H9 (cell line): Measurements from ENCODE around the gene ARHGAP22. TPM values are rescaled to one million over a fixed set of nuclear protein-coding genes. Genes with fewer than 3 reads are reported as not detected.

ENCODE experiments used
- DNase-seq: peaks from one replicate; pipeline ENCODE4 v3.0.0-alpha.2; 2017
- H2AFZ ChIP-seq: one replicate; pipeline ENCODE4 v1.6.1; 2013; ENCODE audit warnings: mild to moderate bottlenecking, low read length, control low read depth, moderate library complexity
- H2AK5ac ChIP-seq: 2 replicates; pipeline ENCODE4 v1.6.1; 2013; ENCODE audit warnings: low read length, control low read depth, mixed read lengths; ENCODE audit not compliant: insufficient read length
- H2BK120ac ChIP-seq: one replicate; pipeline ENCODE4 v1.6.1; 2013; ENCODE audit warnings: low read depth, mild to moderate bottlenecking, low read length, control low read depth, inconsistent platforms; ENCODE audit not compliant: poor library complexity, severe bottlenecking
- H2BK12ac ChIP-seq: 2 replicates; pipeline ENCODE4 v1.6.1; 2013; ENCODE audit warnings: low read length, control low read depth, mixed read lengths, low read depth; ENCODE audit not compliant: insufficient read length
- H2BK15ac ChIP-seq: 2 replicates; pipeline ENCODE4 v1.6.1; 2013; ENCODE audit warnings: low read depth, low read length, control low read depth
- H2BK20ac ChIP-seq: one replicate; pipeline ENCODE4 v1.6.1; 2013; ENCODE audit warnings: low read depth, mild to moderate bottlenecking, low read length, control low read depth, inconsistent platforms; ENCODE audit not compliant: poor library complexity, severe bottlenecking
- H2BK5ac ChIP-seq: 2 replicates; pipeline ENCODE4 v1.6.1; 2013; ENCODE audit warnings: low read length, control low read depth, mixed read lengths; ENCODE audit not compliant: insufficient read length
- H3K14ac ChIP-seq: 2 replicates; pipeline ENCODE4 v1.6.1; 2013; ENCODE audit warnings: low read length, control low read depth; ENCODE audit not compliant: insufficient read depth
- H3K18ac ChIP-seq: 2 replicates; pipeline ENCODE4 v1.6.1; 2013; ENCODE audit warnings: low read depth, mild to moderate bottlenecking, mixed read lengths, low read length, control low read depth; ENCODE audit not compliant: insufficient read length
- H3K23ac ChIP-seq: 2 replicates; pipeline ENCODE4 v1.6.1; 2013; ENCODE audit warnings: low read length, control low read depth, mixed read lengths, low read depth; ENCODE audit not compliant: insufficient read length
- H3K23me2 ChIP-seq: 2 replicates; pipeline ENCODE4 v1.6.1; 2013; ENCODE audit warnings: low read depth, mild to moderate bottlenecking, mixed read lengths, low read length, control low read depth; ENCODE audit not compliant: insufficient read length, poor library complexity, severe bottlenecking
- H3K27ac ChIP-seq: 2 replicates; pipeline ENCODE4 v1.5.1; 2013; ENCODE audit warnings: low read length, control low read depth, mixed read lengths, low read depth; ENCODE audit not compliant: insufficient read length
- H3K27me3 ChIP-seq: 2 replicates; pipeline ENCODE4 v1.6.1; 2013; ENCODE audit warnings: low read length, control low read depth, inconsistent platforms; ENCODE audit not compliant: insufficient read depth
- H3K4ac ChIP-seq: 2 replicates; pipeline ENCODE4 v1.6.1; 2013; ENCODE audit warnings: low read depth, mild to moderate bottlenecking, control low read depth, inconsistent platforms, low read length, moderate library complexity
- H3K4me1 ChIP-seq: 2 replicates; pipeline ENCODE4 v1.6.1; 2013; ENCODE audit warnings: low read length, control low read depth, inconsistent platforms; ENCODE audit not compliant: insufficient read depth
- H3K4me2 ChIP-seq: 2 replicates; pipeline ENCODE4 v1.6.1; 2013; ENCODE audit warnings: low read length, control low read depth, mixed read lengths; ENCODE audit not compliant: insufficient read length, insufficient read depth
- H3K56ac ChIP-seq: 2 replicates; pipeline ENCODE4 v1.6.1; 2013; ENCODE audit warnings: low read depth, mild to moderate bottlenecking, mixed read lengths, low read length, control low read depth; ENCODE audit not compliant: insufficient read length
- H3K79me1 ChIP-seq: 2 replicates; pipeline ENCODE4 v1.6.1; 2013; ENCODE audit warnings: low read depth, mild to moderate bottlenecking, moderate library complexity, low read length, control low read depth, inconsistent platforms; ENCODE audit not compliant: insufficient read depth, poor library complexity, severe bottlenecking
- H3K79me2 ChIP-seq: 2 replicates; pipeline ENCODE4 v1.6.1; 2013; ENCODE audit warnings: low read length, control low read depth, inconsistent platforms; ENCODE audit not compliant: insufficient read depth
- H3K9ac ChIP-seq: 2 replicates; pipeline ENCODE4 v1.6.1; 2013; ENCODE audit warnings: low read length, control low read depth, mixed read lengths; ENCODE audit not compliant: insufficient read length; ENCODE audit errors: extremely low read depth
- H3K9me3 ChIP-seq: one replicate; pipeline ENCODE4 v1.6.1; 2013; ENCODE audit warnings: low read depth, low read length, inconsistent platforms; ENCODE audit not compliant: control insufficient read depth
- H3T11ph ChIP-seq: one replicate; pipeline ENCODE4 v1.6.1; 2013; ENCODE audit warnings: mild to moderate bottlenecking, low read length, control low read depth, inconsistent platforms
- H4K20me1 ChIP-seq: one replicate; pipeline ENCODE4 v1.6.1; 2013; ENCODE audit not compliant: control insufficient read depth, insufficient read length, insufficient read depth
- H4K5ac ChIP-seq: 2 replicates; pipeline ENCODE4 v1.6.1; 2013; ENCODE audit warnings: low read depth, mild to moderate bottlenecking, mixed read lengths, low read length, control low read depth; ENCODE audit not compliant: insufficient read length
- H4K8ac ChIP-seq: replicated peaks from 2 replicates; pipeline ENCODE4 v1.6.1; 2013; ENCODE audit warnings: low read length, control low read depth, mixed read lengths, low read depth; ENCODE audit not compliant: insufficient read length
- H4K91ac ChIP-seq: 2 replicates; pipeline ENCODE4 v1.6.1; 2013; ENCODE audit warnings: low read depth, mild to moderate bottlenecking, moderate library complexity, mixed read lengths, low read length, control low read depth; ENCODE audit not compliant: insufficient read length
- H3K27ac Mint-ChIP-seq, 3 experiments: 2 replicates in 2 of 3; 3 replicates in 1 of 3; pipeline ENCODE4 v1.8.0; 2020 to 2021; ENCODE audit warnings: mixed read lengths in 3 of 3, mild to moderate bottlenecking in 1 of 3, moderate library complexity in 1 of 3
- H3K27me3 Mint-ChIP-seq: 2 replicates; pipeline ENCODE4 v1.8.0; 2021; ENCODE audit warnings: low read depth, mild to moderate bottlenecking, moderate library complexity, mixed read lengths
- H3K36me3 Mint-ChIP-seq, 3 experiments: 2 replicates in 2 of 3; 3 replicates in 1 of 3; pipeline ENCODE4 v1.8.0; 2020 to 2021; ENCODE audit warnings: low read depth in 3 of 3, mixed read lengths in 3 of 3; ENCODE audit not compliant: insufficient read depth in 1 of 3
- H3K4me1 Mint-ChIP-seq, 2 experiments: 2 replicates each; pipeline ENCODE4 v1.8.0; 2020; ENCODE audit warnings: mixed read lengths in 2 of 2
- H3K4me3 Mint-ChIP-seq, 2 experiments: 2 replicates in 1 of 2; 3 replicates in 1 of 2; pipeline ENCODE4 v1.8.0; 2020 to 2021; ENCODE audit warnings: mild to moderate bottlenecking in 2 of 2, mixed read lengths in 2 of 2, moderate library complexity in 1 of 2
- H3K9me3 Mint-ChIP-seq, 2 experiments: 2 replicates in 1 of 2; 3 replicates in 1 of 2; pipeline ENCODE4 v1.8.0; 2020; ENCODE audit warnings: mild to moderate bottlenecking in 2 of 2, mixed read lengths in 2 of 2, moderate library complexity in 1 of 2
- WGBS: extraction: QIAGEN DNeasy Blood & Tissue Kit; methylation state at CpG from one replicate; pipeline ENCODE4 v1.1.7; 2013; ENCODE audit warnings: missing lambda C conversion rate, low lambda C conversion rate, mixed read lengths; ENCODE audit not compliant: insufficient read length; ENCODE audit errors: extremely low coverage; 5-methylcytosine and 5-hydroxymethylcytosine counted together
- total RNA-seq: library from RNA; stranded (reverse); gene quantifications from 2 replicates; pipeline ENCODE4 v1.2.1, GENCODE V29; 2021
- TF ChIP-seq, protein P1 (sequence below): fragments of 200-600 bp; sonication (generic); conservative IDR thresholded peaks from 3 replicates; pipeline ENCODE4 v1.8.0; 2021; ENCODE audit warnings: antibody characterized with exemption, mild to moderate bottlenecking

ARHGAP22 gene
- total RNA-seq, 1 experiment from 2014 or later: 7.4 TPM

DNA sequence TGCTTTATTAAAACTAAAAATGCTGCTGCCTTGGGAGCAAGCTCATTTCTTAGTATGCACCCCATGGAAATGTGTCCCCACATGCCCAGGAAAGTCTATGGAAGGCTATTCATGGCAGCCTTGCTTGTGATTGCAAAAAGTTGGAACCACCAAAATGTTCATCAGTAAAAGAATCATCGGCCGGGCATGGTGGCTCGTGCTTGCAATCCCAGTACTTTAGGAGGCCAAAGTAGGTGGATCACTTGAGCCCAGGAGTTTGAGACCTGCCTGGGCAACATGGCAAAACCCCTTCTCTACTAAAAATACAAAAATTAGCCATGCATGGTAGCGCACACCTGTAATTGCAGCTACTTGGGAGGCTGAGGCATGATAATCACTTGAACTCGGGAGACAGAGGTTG, 79.8 kb downstream of the ARHGAP22 start:
- Histone ChIP-seq H4K91ac (no peak overlapping the region), H3K27me3 (no peaks in the 10 kb centered on the region), H2BK15ac (no peak overlapping the region), H2BK120ac (no peak overlapping the region), H4K20me1 (no peaks in the 10 kb centered on the region), H3K23ac (no peak overlapping the region), H4K5ac (no peak overlapping the region), H2AFZ (no peak overlapping the region), H3T11ph (no peak overlapping the region), H3K4me1 (no peaks in the 10 kb centered on the region), H3K9me3 (no peaks in the 10 kb centered on the region), H3K27ac (no peak overlapping the region), H2BK20ac (no peak overlapping the region), H2BK12ac (no peak overlapping the region), H3K4ac (no peak overlapping the region), H2BK5ac (no peak overlapping the region), H3K14ac (no peak overlapping the region), H3K9ac (no peak overlapping the region), H3K56ac (no peak overlapping the region), H3K23me2 (peaks cover 6% of the 10 kb centered on the region), H2AK5ac (no peak overlapping the region), H3K79me1 (no peaks in the 10 kb centered on the region), H3K4me2 (no peak overlapping the region), H3K18ac (no peak overlapping the region), H3K79me2 (peaks cover 4% of the 10 kb centered on the region; the same call in 1 of the 2 replicates), H4K8ac (no peak overlapping the region)
- Mint-ChIP-seq H3K36me3 (peaks cover 0 to 3% (median 0%) of the 10 kb centered on the region in 3 experiments; a peak in 1 of 7 replicates), H3K4me3 (peak overlapping the region in 1 of 2 experiments; percentile 74; a peak in 1 of 5 replicates), H3K27me3 (peaks cover 19% of the 10 kb centered on the region), H3K9me3 (peaks cover 3 to 6% of the 10 kb centered on the region in 2 experiments; a peak in 2 of 5 replicates), H3K4me1 (peaks cover 27 to 34% of the 10 kb centered on the region in 2 experiments), H3K27ac (no peak overlapping the region)
- TF ChIP-seq, protein P1, sequence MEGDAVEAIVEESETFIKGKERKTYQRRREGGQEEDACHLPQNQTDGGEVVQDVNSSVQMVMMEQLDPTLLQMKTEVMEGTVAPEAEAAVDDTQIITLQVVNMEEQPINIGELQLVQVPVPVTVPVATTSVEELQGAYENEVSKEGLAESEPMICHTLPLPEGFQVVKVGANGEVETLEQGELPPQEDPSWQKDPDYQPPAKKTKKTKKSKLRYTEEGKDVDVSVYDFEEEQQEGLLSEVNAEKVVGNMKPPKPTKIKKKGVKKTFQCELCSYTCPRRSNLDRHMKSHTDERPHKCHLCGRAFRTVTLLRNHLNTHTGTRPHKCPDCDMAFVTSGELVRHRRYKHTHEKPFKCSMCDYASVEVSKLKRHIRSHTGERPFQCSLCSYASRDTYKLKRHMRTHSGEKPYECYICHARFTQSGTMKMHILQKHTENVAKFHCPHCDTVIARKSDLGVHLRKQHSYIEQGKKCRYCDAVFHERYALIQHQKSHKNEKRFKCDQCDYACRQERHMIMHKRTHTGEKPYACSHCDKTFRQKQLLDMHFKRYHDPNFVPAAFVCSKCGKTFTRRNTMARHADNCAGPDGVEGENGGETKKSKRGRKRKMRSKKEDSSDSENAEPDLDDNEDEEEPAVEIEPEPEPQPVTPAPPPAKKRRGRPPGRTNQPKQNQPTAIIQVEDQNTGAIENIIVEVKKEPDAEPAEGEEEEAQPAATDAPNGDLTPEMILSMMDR: no peak
- no CpG with 5 or more reads among the region's 5 CpGs for WGBS
- peak; percentile 4 for DNase-seq
